CD4-positive, alpha-beta T cell treated with Interleukin-4 for 1 hour (primary cell): ENCODE measurements around the gene PSMD8.
"Not testable (repeated sequence)": the region's sequence is repeated elsewhere in the genome, so short reads cannot be mapped to it uniquely, and the experiment has no call there.

Experiments
- DNase-seq, 2 donors: peaks; one replicate each; pipeline ENCODE4 v3.0.0-alpha.2; 2020 to 2022

Gene PSMD8

DNA sequence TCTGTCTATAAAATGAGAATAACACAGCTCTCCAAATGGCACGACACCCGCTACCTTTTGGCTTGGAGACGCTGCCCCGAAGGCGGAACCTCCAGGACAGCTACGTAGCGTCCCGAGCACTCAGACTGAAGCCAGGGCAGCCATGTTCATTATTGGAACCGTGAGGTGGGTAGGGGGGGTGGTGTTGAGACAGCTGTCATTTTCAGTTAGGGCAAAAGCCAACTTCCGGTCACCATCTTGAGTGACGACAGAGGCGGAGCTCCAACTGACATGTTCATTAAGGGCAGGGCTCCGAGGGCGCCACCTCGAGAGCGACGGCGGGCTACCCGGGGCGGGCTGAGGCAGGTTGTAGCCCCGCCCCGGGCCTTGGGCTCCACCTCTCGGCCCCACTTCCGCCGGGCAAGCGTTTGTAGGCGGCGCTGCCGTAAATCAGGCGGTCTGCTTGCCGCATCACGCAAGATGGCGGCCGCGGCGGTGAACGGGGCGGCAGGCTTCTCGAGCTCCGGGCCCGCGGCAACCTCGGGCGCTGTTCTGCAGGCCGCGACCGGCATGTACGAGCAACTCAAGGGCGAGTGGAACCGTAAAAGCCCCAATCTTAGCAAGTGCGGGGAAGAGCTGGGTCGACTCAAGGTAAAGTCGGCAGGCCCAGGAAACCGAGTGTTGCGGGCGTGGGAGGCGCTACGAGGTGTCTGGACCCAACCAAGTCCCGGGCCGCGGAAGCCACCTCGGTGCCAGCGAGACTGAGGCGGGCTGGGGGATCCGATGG lies at the start of gene PSMD8:
Gene PSMD8 (plus strand): TSS at position 240 of the 766 bp plus-strand sequence. CDS start 31 bp downstream, at position 271.
- DNase-seq = peak; percentile 100

DNA sequence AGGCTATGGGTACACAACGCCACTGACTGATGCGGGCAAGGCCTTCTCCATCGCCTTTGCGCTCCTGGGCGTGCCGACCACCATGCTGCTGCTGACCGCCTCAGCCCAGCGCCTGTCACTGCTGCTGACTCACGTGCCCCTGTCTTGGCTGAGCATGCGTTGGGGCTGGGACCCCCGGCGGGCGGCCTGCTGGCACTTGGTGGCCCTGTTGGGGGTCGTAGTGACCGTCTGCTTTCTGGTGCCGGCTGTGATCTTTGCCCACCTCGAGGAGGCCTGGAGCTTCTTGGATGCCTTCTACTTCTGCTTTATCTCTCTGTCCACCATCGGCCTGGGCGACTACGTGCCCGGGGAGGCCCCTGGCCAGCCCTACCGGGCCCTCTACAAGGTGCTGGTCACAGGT lies 47.8 kb upstream of the PSMD8 start:
- no peak for DNase-seq

DNA sequence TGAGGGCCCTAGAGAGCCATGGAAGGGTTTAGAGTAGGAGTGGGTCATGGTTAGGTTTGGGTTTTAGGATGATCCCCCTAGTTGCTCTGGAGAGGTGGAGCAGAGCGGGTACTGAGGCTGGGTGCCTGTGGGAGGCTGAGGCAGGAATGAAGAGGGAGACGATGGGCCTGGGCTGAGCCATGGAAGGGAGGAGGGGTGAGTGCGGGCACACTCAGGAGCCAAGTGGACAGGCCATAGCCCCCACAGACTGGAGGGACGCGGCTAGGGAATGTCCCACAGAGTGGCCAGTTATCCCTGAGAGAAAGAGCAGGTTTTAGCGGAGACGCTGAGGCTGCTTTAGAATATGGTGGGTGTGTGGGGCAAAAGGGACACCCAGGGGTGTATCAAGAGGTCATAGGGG lies 44.7 kb upstream of the PSMD8 start:
- no peak for DNase-seq

DNA sequence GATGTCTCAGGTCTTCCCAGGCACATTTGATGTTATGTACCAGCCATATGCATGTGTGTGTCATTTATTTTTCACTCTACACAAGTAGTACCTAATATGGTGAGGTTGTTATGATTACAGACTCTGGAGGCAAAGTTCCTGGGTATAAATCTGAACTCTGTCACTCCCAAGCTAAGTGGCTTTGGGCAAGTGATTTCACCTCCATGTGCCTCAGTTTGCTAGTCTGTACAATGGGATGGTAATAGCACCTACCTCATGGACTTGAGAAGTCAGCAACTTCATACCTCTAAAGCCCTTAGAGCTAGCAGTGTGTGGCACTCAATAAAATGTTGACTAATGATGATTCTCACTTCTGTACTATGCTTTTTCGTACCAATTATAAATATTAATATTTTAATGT lies 42.6 kb upstream of the PSMD8 start:
- no peak for DNase-seq

DNA sequence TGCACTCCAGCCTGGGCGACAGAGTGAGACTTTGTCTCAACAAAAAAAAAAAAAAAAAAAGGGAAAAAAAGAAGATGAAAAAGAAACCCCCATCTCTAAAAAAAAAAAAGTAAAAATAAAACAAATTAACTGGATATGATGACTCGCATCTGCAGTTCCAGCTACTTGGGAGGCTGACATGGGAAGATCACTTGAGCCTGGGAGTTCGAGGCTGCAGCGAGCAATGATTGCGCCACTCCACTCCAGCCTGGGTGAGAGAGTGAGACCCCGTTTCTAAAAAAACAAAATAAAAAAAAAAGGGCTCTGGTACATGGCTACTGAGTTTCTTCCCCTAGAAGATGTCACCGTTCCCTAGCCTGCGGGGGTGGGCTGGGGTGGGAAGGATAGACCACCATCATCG lies 41.1 kb upstream of the PSMD8 start:
- DNase-seq = no peak

- peak; percentile 95 to 96 for DNase-seq
Measured at GRCh38 chr19:38335949-38336637, 38.3 kb upstream of the PSMD8 start.

DNA sequence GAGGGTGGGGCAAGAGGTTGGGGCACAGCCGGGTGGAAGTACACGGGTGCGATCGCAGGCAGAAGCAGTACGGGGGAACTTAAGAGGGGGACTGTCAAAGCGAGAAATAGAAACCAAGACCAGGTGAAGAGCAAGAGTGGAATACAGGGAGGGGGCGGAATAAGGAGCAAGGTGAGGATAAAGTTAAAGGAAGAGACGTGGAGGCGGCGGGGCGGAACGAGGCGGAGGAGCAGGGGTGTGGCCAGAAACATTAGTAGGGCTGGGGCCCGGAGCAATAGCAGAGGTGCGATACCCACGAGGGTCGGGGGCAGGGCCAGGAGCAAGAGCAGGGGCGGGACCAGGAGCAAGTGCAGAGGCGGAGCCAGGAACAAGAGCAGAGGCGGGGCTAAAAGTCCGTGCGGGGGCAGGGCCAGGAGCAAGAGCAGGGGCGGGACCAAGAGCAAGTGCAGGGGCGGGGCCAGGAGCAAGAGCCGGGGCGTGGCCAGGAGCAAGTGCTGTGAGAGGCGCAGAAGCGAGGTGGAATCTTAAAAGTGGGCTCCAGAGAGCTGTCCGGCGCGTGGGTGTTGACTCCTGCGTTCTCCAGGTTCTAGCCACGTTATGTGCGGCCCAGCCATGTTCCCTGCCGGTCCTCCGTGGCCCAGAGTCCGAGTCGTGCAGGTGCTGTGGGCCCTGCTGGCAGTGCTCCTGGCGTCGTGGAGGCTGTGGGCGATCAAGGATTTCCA lies 37.6 kb upstream of the PSMD8 start:
- DNase-seq = peak; percentile 96 to 97

DNA sequence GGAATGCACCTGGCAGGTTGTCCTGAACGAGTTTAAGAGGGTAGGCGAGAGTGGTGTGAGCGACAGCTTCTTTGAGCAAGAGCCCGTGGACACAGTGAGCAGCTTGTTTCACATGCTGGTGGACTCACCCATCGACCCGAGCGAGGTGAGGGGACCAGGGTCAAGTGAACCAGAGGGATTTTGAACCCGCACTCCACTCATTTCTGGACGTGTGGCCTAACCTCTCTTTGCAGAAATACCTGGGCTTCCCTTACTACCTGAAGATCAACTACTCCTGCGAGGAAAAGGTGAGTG lies 37.1 kb upstream of the PSMD8 start:
- no peak for DNase-seq

GRCh38 chr19:38339011-38339410 lies 35.4 kb upstream of the PSMD8 start:
- DNase-seq = not testable (repeated sequence)

- no peak for DNase-seq
Measured at GRCh38 chr19:38340927-38341326, 33.4 kb upstream of the PSMD8 start.

- no peak for DNase-seq
Measured at GRCh38 chr19:38346837-38347236, 27.5 kb upstream of the PSMD8 start.

DNA sequence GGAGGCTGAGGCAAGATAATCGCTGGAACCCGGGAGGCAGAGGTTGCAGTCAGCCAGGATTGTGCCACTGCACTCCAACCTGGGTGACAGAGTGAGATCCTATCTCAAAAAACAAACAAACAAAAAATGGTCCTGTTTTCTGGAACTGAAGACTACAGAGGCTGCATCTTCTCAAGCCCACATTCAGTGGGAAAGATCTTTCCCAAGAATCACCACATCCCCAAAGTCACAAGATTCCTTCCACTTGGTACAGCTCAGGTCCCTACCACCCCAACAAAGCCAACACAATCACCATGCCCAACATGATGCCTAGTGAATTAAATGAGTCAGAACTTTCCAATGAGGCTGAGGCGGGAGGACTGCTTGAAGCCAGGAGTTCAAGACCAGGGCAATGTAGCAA lies 23.5 kb upstream of the PSMD8 start:
- DNase-seq = no peak

GRCh38 chr19:38351865-38352395 lies 22.4 kb upstream of the PSMD8 start:
- no peak for DNase-seq

GRCh38 chr19:38352611-38353010 lies 21.8 kb upstream of the PSMD8 start:
- no peak for DNase-seq

DNA sequence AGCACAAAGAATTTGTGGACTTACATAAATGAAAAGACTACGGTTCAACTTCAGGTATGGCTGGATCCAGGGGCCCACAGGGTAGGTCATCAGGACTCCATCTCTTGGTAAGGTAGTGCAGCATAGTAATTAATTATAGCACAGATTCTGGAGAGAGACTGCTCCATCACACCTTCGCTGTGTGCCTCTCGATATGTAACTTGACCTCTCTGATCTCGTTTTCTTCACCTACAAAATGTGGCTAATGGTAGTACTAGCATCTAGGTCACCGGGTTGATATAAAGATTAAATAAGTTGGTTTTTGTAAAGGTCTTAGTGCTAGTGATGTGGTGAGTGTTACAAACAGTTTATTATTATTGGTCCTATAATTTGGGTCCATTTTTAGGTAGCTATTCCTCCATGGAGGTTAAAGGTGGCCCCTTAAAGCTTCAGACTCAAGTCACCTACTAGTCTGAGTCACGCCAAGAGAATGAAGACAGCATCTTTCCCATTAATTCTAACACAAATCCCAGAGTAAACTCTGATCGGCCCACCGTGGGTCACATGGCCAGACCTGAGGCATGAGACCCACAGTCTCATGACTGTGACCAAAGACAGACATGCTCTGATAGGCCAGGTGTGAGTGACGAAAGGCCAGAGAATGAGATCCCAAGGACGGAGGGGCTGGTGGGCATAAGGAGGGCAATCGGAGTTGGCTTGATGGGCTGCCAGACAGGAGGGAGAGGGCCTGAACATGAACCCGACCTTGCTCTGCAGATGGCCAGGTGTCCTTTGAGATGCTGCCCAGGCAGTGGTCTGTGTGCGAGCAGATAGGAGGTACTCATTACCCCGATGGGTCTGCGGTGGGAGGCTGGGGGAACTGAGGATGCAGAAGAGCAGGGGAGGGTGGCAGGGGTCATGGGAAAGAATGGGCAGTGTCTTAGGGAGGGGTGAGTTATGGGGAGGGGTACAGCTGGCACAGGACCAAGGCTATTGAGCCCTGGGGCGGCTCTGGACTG lies 18.3 kb upstream of the PSMD8 start:
- no peak for DNase-seq

DNA sequence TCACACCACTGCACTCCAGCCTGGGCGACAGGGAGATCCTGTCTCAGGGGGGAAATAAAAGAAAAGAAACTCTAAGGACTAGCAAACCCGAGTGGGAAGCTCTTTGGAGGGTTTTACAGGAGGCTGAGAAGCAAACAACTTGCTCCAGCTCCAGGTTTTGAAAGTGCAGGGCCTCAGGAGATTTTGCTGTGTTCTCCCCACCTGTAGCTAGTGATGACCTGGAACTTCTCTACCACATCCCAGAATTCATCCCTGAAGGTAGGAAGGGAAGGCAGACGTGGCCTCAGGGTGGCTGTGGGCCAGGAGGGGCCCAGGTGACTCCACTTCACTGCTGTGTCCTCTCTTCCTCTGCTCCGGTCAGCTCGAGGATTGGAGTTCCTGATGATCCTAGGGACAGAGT lies 16.3 kb upstream of the PSMD8 start:
- DNase-seq = no peak

- DNase-seq = no peak
Measured at GRCh38 chr19:38359242-38360021, 14.9 kb upstream of the PSMD8 start.

- DNase-seq = no peak
Measured at GRCh38 chr19:38360351-38360750, 14.0 kb upstream of the PSMD8 start.

DNA sequence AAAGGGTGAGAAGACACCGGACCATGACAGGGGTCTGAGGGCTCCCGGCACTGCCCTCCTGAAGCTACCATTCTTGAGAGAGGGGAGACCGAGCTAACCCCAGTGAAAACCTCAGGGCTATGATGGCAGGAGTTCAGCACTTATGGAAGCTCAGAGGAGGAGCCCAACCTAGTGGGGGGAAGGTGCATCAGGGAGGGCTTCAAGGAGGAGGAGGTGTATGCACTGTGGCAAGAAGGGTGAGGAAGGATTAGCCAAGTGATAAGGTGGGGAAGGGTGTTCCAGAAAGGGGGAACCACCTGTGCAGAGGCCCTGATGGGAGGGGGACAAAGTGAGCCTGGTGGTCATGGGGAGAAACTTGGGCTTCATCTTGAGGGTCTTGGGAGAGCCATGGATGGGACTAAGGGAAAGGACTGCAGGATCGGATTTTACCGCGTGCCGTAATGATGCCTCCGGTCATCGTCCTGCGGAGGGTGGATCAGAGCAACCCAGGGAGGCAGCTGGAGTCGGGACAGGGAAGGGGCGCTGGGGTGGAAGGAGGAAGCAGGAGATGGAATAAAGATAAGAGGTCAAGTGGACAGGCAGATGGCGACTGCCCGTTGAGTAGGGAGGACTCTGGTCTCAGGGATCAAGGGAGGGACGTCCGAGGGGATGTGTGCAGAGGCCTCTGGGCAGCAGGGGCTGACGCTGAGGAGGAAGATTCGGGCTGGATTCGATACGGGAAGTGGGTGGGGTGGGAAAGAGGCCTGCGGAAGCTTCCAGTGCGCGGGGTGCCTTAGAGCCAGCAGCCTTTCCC lies 13.3 kb upstream of the PSMD8 start:
- no peak for DNase-seq

GRCh38 chr19:38361633-38362075 lies 12.7 kb upstream of the PSMD8 start:
- peak; percentile 58 to 68 for DNase-seq
